Fibroblast of villous mesenchyme (primary cell): Measurements from ENCODE around the gene PRPF40B. TPM values are rescaled to one million over a fixed set of nuclear protein-coding genes. Genes with fewer than 3 reads are reported as not detected.

Experiments
- DNase-seq: peaks from one replicate; pipeline ENCODE4 v3.0.0-alpha.2; 2010; ENCODE audit warnings: low read depth
- H3K4me3 ChIP-seq: 2 replicates; pipeline ENCODE4 v1.5.1; 2011; ENCODE audit warnings: low read depth, mild to moderate bottlenecking, low read length
- total RNA-seq: library from RNA; depleted of rRNA; stranded (reverse); fragments of >200 nt; gene quantifications from 2 replicates; pipeline ENCODE4 v1.2.3, GENCODE V29; 2012
- TF ChIP-seq, protein P1 (sequence below): IDR thresholded peaks from 2 replicates; pipeline ENCODE4 v1.5.1; 2012; ENCODE audit warnings: low read depth, mild to moderate bottlenecking, low read length; ENCODE audit not compliant: insufficient read depth

Gene PRPF40B
- total RNA-seq, 1 donor: 8.2 TPM

GRCh38 chr12:49636574-49636973 is 13.2 kb downstream of the PRPF40B start:
- TF ChIP-seq, protein P1, sequence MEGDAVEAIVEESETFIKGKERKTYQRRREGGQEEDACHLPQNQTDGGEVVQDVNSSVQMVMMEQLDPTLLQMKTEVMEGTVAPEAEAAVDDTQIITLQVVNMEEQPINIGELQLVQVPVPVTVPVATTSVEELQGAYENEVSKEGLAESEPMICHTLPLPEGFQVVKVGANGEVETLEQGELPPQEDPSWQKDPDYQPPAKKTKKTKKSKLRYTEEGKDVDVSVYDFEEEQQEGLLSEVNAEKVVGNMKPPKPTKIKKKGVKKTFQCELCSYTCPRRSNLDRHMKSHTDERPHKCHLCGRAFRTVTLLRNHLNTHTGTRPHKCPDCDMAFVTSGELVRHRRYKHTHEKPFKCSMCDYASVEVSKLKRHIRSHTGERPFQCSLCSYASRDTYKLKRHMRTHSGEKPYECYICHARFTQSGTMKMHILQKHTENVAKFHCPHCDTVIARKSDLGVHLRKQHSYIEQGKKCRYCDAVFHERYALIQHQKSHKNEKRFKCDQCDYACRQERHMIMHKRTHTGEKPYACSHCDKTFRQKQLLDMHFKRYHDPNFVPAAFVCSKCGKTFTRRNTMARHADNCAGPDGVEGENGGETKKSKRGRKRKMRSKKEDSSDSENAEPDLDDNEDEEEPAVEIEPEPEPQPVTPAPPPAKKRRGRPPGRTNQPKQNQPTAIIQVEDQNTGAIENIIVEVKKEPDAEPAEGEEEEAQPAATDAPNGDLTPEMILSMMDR: no peak

DNA sequence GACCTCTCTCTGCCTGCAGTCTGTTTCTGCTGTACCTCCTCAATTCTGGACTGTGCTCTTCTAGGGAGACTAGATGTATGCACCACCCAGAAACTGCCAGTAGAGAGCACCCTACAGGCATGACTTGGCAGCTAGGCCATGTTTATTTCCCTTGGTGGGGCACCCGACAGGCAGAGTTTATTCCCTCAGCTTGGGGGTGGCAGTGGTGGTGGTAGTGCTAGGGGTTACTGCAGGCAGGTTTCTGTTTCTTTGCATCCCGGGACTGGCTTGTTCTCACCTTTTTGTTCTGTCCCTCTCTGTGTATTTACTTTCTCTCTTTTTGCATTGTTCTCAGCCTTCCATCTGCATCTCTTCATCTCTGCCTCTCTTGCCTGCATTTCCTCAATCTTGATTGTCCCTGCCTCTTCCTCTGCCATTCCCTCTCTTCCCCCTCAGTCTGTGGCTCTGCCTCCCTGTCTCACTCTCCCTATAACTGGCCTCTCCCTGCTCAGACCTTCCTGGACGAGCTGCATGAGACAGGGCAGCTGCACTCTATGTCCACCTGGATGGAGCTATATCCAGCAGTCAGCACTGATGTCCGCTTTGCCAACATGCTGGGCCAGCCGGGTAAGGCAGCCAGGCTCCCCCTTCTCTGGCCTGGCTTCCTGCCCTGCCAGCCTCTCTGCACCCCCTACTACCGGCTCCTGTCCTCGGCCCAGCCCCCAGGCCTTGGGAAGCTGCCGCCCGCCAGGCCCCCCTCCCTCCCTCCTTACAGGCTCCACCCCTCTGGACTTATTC is 13.8 kb downstream of the PRPF40B start:
- TF ChIP-seq, protein P1: peak; percentile 80

More at GRCh38 chr12:49636574-49636973, 13.2 kb downstream of the PRPF40B start:
- DNase-seq: no peak
- no peak overlapping the region for H3K4me3 ChIP-seq

GRCh38 chr12:49641748-49642369 is 18.5 kb downstream of the PRPF40B start:
- no peak overlapping the region for H3K4me3 ChIP-seq
- TF ChIP-seq, protein P1: no peak
- DNase-seq: no peak

More for the DNA sequence above, 13.8 kb downstream of the PRPF40B start:
- no peak overlapping the region for H3K4me3 ChIP-seq
- DNase-seq: peak; percentile 67

DNA sequence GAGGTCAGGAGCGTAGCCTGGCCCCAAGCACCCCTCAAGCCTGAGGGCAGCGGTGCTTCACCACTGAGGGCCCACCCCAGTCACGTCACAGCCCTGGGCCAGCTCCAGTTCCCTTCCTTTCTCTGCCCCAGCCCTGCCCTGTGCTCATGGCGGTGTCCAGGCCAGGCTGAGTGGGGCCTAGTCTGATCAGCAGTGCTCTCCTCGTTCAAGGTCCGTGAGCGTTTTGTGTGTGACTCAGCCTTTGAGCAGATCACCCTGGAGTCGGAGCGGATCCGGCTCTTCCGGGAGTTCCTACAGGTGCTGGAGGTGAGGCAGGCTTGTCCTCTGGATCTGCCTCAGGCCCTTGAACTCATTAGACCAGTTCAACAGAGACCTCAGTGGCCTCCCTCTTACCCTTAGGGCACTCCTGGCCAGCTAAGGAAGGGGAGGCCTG is 19.0 kb downstream of the PRPF40B start:
- no peak overlapping the region for H3K4me3 ChIP-seq
- TF ChIP-seq, protein P1: no peak
- no peak for DNase-seq

GRCh38 chr12:49643135-49643534 is 19.8 kb downstream of the PRPF40B start:
- DNase-seq: no peak
- no peak overlapping the region for H3K4me3 ChIP-seq
- TF ChIP-seq, protein P1: no peak

DNA sequence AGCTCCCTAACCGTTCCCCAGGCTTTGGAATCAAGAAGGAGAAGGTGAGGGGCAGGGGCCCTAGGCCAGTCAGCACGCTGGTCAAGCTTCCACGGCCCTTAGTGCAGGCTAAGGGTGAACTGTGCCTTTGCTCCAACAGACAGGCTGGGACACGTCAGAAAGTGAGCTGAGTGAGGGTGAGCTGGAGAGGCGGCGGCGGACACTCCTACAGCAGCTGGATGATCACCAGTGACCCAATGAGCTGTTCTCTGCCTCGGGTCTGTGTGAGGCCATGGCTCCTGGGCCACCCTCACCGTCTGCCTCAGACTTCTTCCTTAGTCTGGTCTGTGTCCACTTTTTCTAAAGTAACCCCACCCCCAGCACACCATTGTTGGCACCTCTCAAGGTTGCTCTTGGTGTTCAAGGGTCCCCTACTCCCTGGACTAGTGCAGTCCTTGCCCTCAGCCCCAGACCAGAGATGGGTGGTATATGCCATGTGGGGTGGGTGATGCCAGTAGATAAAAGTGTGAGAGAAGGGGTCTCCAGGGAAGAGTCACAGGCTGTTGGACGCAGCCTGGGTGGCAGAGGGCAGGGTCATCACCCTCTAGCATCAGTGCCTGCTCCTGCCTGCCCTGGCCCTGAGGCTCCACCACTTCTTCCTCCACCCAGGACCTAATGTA is 20.7 kb downstream of the PRPF40B start:
- no peak overlapping the region for H3K4me3 ChIP-seq
- no peak for DNase-seq
- TF ChIP-seq, protein P1: no peak
